Measurements from ENCODE around the gene FAM124A. TPM values are rescaled to one million over a fixed set of nuclear protein-coding genes. Genes with fewer than 3 reads are reported as not detected.

FAM124A gene
- total and polyA plus RNA-seq, 10 of the 15 experiments (the other 5 are each of a cell fraction or from before 2014, with no cell fraction given): not detected

DNA sequence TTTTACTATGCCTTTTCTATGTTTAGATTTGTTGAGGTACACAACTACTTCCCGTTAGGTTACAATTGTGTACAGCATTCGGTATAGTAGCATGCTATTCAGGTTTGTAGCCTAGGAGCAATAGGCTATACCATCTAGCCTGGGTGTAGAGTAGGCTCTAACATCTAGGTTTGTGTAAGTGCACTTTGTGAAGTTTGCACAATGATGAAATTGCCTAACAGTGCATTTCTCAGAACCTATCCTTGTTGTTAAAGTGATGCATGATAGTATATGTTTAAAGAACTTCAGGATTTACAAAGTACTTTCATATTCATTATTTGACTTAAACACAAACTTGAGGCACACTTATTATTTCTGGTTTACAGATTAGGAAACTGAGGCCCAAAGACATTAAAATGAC, 105.8 kb downstream of the FAM124A start:
- ChIA-PET RAD21 (ENCODE audit: unreplicated experiment) (no interaction called here), POLR2A (interaction anchor here (1.0 kb wide), 1 partner anchor 10 kb away, joined by 3 read pairs; no protein-coding TSS in a partner anchor), SMC1A (ENCODE audit: uncharacterized antibody, unreplicated experiment) (interaction anchor here (1.4 kb wide), 2 partner anchors 148 to 470 kb away, joined by 3 read pairs; no protein-coding TSS in a partner anchor), CTCF (no interaction called here)
- Histone ChIP-seq H3K27ac (ENCODE audit: control insufficient read depth, insufficient read depth) (no peak overlapping the region), H3K9ac (ENCODE audit: control insufficient read depth, insufficient read depth, low read length) (no peak overlapping the region), H3K4me2 (ENCODE audit: control insufficient read depth, insufficient read depth) (no peak overlapping the region), H3K4me1 (ENCODE audit: control insufficient read depth, insufficient read depth, low read length) (peaks cover 24% of the 10 kb centered on the region), H3K36me3 (ENCODE audit: control insufficient read depth in 2 of 2, insufficient read depth in 2 of 2, low read length in 1 of 2) (no peaks in the 10 kb centered on the region), H3K4me3 (no peak overlapping the region), H3K79me2 (ENCODE audit: control insufficient read depth, insufficient read depth, low read length) (no peaks in the 10 kb centered on the region), H4K20me1 (ENCODE audit: control insufficient read depth, insufficient read depth) (no peaks in the 10 kb centered on the region), H3K27me3 (replicated peaks in 1 of 2; ENCODE audit: control insufficient read depth in 2 of 2, insufficient read depth in 2 of 2, low read length in 1 of 2) (no peaks in the 10 kb centered on the region), H3K9me3 (replicated peaks; ENCODE audit: control insufficient read depth, insufficient read depth, low read length) (no peaks in the 10 kb centered on the region), H2AFZ (ENCODE audit: control insufficient read depth, low read depth, low read length) (no peak overlapping the region)
- FAIRE-seq (no peak), DNase-seq (ENCODE audit: low read depth, low spot score) (no peak), ATAC-seq (no peak)
- intact Hi-C loops (cut with micrococcal nuclease; ENCODE audit: unreplicated experiment) (no loop called here), in situ Hi-C loops (cut with MboI) (no loop called here)
- no TSS peak for BruUV-seq (replicated peaks)
- no peak for TF ChIP-seq RUNX3 (IDR thresholded peaks at IDR 0.05; ENCODE audit: low read length)
- no peak for TF ChIP-seq NRF1 (conservative IDR thresholded peaks at IDR 0.05; ENCODE audit: low read depth, low read length)
- TF ChIP-seq TCF12 (IDR thresholded peaks at IDR 0.05; ENCODE audit: low read depth, low read length): no peak
- TF ChIP-seq SMAD1 (IDR thresholded peaks at IDR 0.05; ENCODE audit: low read depth, partially characterized antibody): no peak
- no peak for TF ChIP-seq POLR2AphosphoS5 (IDR thresholded peaks at IDR 0.05; ENCODE audit: low read length)
- TF ChIP-seq ZBED1 (IDR thresholded peaks at IDR 0.05; ENCODE audit: borderline replicate concordance): no peak
- TF ChIP-seq, protein P1, sequence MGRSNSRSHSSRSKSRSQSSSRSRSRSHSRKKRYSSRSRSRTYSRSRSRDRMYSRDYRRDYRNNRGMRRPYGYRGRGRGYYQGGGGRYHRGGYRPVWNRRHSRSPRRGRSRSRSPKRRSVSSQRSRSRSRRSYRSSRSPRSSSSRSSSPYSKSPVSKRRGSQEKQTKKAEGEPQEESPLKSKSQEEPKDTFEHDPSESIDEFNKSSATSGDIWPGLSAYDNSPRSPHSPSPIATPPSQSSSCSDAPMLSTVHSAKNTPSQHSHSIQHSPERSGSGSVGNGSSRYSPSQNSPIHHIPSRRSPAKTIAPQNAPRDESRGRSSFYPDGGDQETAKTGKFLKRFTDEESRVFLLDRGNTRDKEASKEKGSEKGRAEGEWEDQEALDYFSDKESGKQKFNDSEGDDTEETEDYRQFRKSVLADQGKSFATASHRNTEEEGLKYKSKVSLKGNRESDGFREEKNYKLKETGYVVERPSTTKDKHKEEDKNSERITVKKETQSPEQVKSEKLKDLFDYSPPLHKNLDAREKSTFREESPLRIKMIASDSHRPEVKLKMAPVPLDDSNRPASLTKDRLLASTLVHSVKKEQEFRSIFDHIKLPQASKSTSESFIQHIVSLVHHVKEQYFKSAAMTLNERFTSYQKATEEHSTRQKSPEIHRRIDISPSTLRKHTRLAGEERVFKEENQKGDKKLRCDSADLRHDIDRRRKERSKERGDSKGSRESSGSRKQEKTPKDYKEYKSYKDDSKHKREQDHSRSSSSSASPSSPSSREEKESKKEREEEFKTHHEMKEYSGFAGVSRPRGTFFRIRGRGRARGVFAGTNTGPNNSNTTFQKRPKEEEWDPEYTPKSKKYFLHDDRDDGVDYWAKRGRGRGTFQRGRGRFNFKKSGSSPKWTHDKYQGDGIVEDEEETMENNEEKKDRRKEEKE (IDR thresholded peaks at IDR 0.05): no peak
- TF ChIP-seq NR2F1 (conservative IDR thresholded peaks at IDR 0.05): no peak
- TF ChIP-seq EGR1 (IDR thresholded peaks at IDR 0.05; ENCODE audit: borderline replicate concordance in 1 of 2, low read depth in 2 of 2, low read length in 2 of 2): no peak
- TF ChIP-seq, protein P2, sequence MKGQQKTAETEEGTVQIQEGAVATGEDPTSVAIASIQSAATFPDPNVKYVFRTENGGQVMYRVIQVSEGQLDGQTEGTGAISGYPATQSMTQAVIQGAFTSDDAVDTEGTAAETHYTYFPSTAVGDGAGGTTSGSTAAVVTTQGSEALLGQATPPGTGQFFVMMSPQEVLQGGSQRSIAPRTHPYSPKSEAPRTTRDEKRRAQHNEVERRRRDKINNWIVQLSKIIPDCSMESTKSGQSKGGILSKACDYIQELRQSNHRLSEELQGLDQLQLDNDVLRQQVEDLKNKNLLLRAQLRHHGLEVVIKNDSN (IDR thresholded peaks at IDR 0.05; ENCODE audit: borderline replicate concordance, extremely low read length, insufficient read depth, low read depth, low read length): no peak
- TF ChIP-seq ZSCAN29 (IDR thresholded peaks at IDR 0.05): no peak
- no peak for TF ChIP-seq MTA3 (IDR thresholded peaks at IDR 0.05; ENCODE audit: borderline replicate concordance, low read length)
- TF ChIP-seq JUND (IDR thresholded peaks at IDR 0.05; ENCODE audit: low read depth, low read length): no peak
- TF ChIP-seq, protein P3, sequence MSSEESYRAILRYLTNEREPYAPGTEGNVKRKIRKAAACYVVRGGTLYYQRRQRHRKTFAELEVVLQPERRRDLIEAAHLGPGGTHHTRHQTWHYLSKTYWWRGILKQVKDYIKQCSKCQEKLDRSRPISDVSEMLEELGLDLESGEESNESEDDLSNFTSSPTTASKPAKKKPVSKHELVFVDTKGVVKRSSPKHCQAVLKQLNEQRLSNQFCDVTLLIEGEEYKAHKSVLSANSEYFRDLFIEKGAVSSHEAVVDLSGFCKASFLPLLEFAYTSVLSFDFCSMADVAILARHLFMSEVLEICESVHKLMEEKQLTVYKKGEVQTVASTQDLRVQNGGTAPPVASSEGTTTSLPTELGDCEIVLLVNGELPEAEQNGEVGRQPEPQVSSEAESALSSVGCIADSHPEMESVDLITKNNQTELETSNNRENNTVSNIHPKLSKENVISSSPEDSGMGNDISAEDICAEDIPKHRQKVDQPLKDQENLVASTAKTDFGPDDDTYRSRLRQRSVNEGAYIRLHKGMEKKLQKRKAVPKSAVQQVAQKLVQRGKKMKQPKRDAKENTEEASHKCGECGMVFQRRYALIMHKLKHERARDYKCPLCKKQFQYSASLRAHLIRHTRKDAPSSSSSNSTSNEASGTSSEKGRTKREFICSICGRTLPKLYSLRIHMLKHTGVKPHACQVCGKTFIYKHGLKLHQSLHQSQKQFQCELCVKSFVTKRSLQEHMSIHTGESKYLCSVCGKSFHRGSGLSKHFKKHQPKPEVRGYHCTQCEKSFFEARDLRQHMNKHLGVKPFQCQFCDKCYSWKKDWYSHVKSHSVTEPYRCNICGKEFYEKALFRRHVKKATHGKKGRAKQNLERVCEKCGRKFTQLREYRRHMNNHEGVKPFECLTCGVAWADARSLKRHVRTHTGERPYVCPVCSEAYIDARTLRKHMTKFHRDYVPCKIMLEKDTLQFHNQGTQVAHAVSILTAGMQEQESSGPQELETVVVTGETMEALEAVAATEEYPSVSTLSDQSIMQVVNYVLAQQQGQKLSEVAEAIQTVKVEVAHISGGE (CRISPR knock-in tag; IDR thresholded peaks at IDR 0.05): no peak
- no peak for TF ChIP-seq NR2C2 (IDR thresholded peaks at IDR 0.05; ENCODE audit: borderline replicate concordance, control insufficient read depth, insufficient read length, low read depth)
- no peak for TF ChIP-seq TBL1XR1 (IDR thresholded peaks at IDR 0.05; ENCODE audit: low read depth, low read length)
- 83% methylated on average over 2 of the region's 2 CpGs for WGBS (ENCODE audit: insufficient coverage, insufficient replicate concordance, low lambda C conversion rate, missing lambda C conversion rate)

All from GM12878 (cell line).